SK-N-MC (cell line): ENCODE data around the gene DEAF1.

Experiments used
- EZH2 ChIP-seq: fragments of 200-600 bp; sonication (generic); IDR thresholded peaks from one replicate; pipeline ENCODE4 v1.6.1; 2017; ENCODE audit warnings: antibody characterized with exemption
- POLR2AphosphoS5 ChIP-seq: IDR thresholded peaks from 2 replicates; pipeline ENCODE4 v1.6.1; 2012; ENCODE audit warnings: mild to moderate bottlenecking, low read depth, low read length, borderline replicate concordance

- TF ChIP-seq EZH2 (no peak), POLR2AphosphoS5 (no peak)
Measured at GRCh38 chr11:693415-693831, 1.6 kb downstream of the DEAF1 start.
